K562 (cell line): ENCODE data around the gene ADAT2. TPM values are rescaled to one million over a fixed set of nuclear protein-coding genes. Genes with fewer than 3 reads are reported as not detected.

Experiments
- AFF4 ChIP-seq: sonication (generic); formaldehyde crosslinking; IDR thresholded peaks from 2 replicates; pipeline ENCODE4 v1.8.0; 2023; ENCODE audit warnings: mild to moderate bottlenecking, missing genetic modification reagents
- ARHGAP35 ChIP-seq: fragments of 450-650 bp; IDR thresholded peaks from 2 replicates; pipeline ENCODE4 v1.6.1; 2018; ENCODE audit not compliant: partially characterized antibody
- ARNT ChIP-seq, 2 experiments: fragments of 450-650 bp; IDR thresholded peaks; 2 replicates each; pipeline ENCODE4 v1.6.1; 2016; ENCODE audit warnings: mild to moderate bottlenecking in 1 of 2
- BRD4 ChIP-seq: fragments of 200-600 bp; sonication (generic); IDR thresholded peaks from 2 replicates; pipeline ENCODE4 v1.6.1; 2017; ENCODE audit warnings: inconsistent platforms
- DDX20 ChIP-seq: fragments of 450-650 bp; IDR thresholded peaks from 2 replicates; pipeline ENCODE4 v1.6.1; 2016; ENCODE audit warnings: missing genetic modification characterization, low read depth, mild to moderate bottlenecking, missing compliant biosample characterization, moderate library complexity
- GTF2B ChIP-seq: IDR thresholded peaks from 2 replicates; pipeline ENCODE4 v1.6.1; 2011; ENCODE audit not compliant: insufficient read length; ENCODE audit errors: extremely low read depth
- MEF2A ChIP-seq: IDR thresholded peaks from 2 replicates; pipeline ENCODE4 v1.6.1; 2011; ENCODE audit warnings: low read depth, mild to moderate bottlenecking, low read length, moderate library complexity; ENCODE audit not compliant: control insufficient read depth
- MEIS2 ChIP-seq: fragments of 450-650 bp; IDR thresholded peaks from 2 replicates; pipeline ENCODE4 v1.6.1; 2014; ENCODE audit warnings: mild to moderate bottlenecking; ENCODE audit not compliant: partially characterized antibody
- NKRF ChIP-seq: fragments of 450-650 bp; IDR thresholded peaks from 2 replicates; pipeline ENCODE4 v1.6.1; 2016; ENCODE audit warnings: borderline replicate concordance
- NRF1 ChIP-seq, 2 experiments: fragments of 450-650 bp; IDR thresholded peaks in 1 of 2; conservative IDR thresholded peaks in 1 of 2; 2 replicates each; pipeline ENCODE4 v1.6.1; 2014; ENCODE audit warnings: mild to moderate bottlenecking in 2 of 2
- PHF21A ChIP-seq: fragments of 450-650 bp; IDR thresholded peaks from 2 replicates; pipeline ENCODE4 v1.6.1; 2017; ENCODE audit warnings: low read depth, borderline replicate concordance
- PRMT5 ChIP-seq: sonication (generic); formaldehyde crosslinking; IDR thresholded peaks from 2 replicates; pipeline ENCODE4 v1.5.0; 2020; ENCODE audit warnings: missing genetic modification reagents
- RBM15 ChIP-seq: fragments of 200-400 bp; formaldehyde crosslinking; IDR thresholded peaks from 2 replicates; pipeline ENCODE4 v1.6.1; 2018; ENCODE audit warnings: mild to moderate bottlenecking, low read length, moderate library complexity; ENCODE audit not compliant: insufficient read depth
- RNF2 ChIP-seq: sonication (generic); IDR thresholded peaks from 2 replicates; pipeline ENCODE4 v1.6.1; 2016
- SMAD1 ChIP-seq: fragments of 150-350 bp; IDR thresholded peaks from 2 replicates; pipeline ENCODE4 v1.6.1; 2014; ENCODE audit warnings: low read length, low read depth; ENCODE audit not compliant: partially characterized antibody
- SUPT5H ChIP-seq: fragments of 450-650 bp; IDR thresholded peaks from 2 replicates; pipeline ENCODE4 v1.6.1; 2016
- XRCC5 ChIP-seq: fragments of 200-400 bp; formaldehyde crosslinking; IDR thresholded peaks from 2 replicates; pipeline ENCODE4 v1.6.1; 2017; ENCODE audit warnings: low read depth, mild to moderate bottlenecking, low read length
- ZNF263 ChIP-seq: sonication (generic); formaldehyde crosslinking; IDR thresholded peaks from 2 replicates; pipeline ENCODE4 v1.8.0; 2022; ENCODE audit warnings: mild to moderate bottlenecking, missing genetic modification reagents, borderline replicate concordance
- polyA plus RNA-seq, 8 experiments: library from polyadenylated mRNA; depleted of rRNA in 4 of 8; stranded (reverse) in 5 of 8; unstranded in 3 of 8; fragments of >200 nt; fragmentation: Nextera tagmentation in 2 of 8; fragmentation: Illumina TruSeq in 1 of 8; extraction: Ambion mirVana in 2 of 8; extraction: Trizol in 1 of 8; gene quantifications; 2 replicates each; pipeline versions ENCODE4 v1.2.1 to v1.2.3, GENCODE V29; 2011 to 2014; ENCODE audit warnings: inconsistent platforms in 1 of 8, missing spikeins in 1 of 8
- total RNA-seq, 7 experiments: library from RNA; depleted of rRNA in 6 of 7; stranded (reverse); fragments of >200 nt in 6 of 7; fragmentation: Illumina TruSeq in 2 of 7; extraction: Trizol in 2 of 7; gene quantifications; 2 replicates each; pipeline versions ENCODE4 v1.2.1 to v1.2.3, GENCODE V29; 2011 to 2021; ENCODE audit warnings: low replicate concordance in 1 of 7
- TF ChIP-seq, protein P1 (sequence below): fragments of 450-650 bp; formaldehyde crosslinking; IDR thresholded peaks from 2 replicates; pipeline ENCODE4 v1.4.0; 2022; ENCODE audit warnings: mild to moderate bottlenecking, moderate library complexity

ADAT2 gene
- total and polyA plus RNA-seq, 9 of the 15 experiments (the other 6 are each of a cell fraction or from before 2014, with no cell fraction given): 13.0 to 62.5 (median 31.7) TPM

DNA sequence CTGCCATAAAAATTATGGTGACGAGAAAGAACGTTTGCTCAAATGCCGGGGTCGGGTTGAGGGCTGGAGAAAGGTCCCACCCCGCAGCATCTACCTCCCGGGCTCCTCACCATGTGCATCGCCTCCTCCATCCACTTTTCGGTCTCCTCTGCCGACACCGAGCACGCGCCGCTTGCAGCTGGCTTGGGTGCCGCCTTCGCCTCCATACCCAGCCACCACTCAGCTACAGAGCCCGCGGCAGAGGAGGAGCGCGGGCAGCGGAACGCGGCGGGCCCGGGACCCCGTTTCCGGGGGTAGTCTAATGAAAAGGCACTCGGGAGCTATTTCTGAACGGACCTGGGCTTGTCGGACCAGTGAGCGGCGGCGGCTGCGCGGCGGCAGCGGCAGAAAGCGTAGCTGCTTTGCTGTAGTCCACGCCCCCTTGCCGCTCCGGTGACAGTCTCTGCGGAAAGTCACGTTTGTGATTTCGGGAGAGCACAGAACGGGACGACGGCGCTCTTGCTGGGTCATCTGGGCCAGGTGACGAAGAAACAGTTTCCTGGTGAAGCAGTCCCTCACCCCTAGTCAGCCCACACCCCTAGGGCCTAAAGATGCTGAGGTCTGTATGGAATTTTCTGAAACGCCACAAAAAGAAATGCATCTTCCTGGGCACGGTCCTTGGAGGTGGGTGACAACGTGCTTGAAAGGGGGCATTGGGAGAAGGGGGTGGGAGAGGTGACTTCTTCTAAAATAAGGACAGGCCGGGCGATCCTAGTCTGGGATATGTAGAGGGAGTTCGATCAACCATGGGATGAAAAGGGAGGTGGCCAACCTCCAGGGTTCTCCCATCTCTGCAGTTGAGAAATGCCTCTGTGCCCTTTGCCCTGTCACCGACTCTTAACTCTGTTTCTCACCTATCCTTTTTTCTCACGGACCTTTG lies at the start of gene ADAT2, which contains the start of gene PEX3 (continued):
- TF ChIP-seq RBM15: 0 out of 2 replicates have a peak, but pooled peaks have one; percentile 51
- TF ChIP-seq XRCC5: peak; percentile 100
- peak; percentile 93 for TF ChIP-seq SUPT5H
- TF ChIP-seq MEIS2: peak; percentile 57
- TF ChIP-seq GTF2B: peak; percentile 52
- peak; percentile 84 for TF ChIP-seq ZNF263 (CRISPR knock-in tag)
- 0 out of 2 replicates have a peak, but pooled peaks have one; percentile 60 for TF ChIP-seq BRD4
- peak; percentile 67 for TF ChIP-seq NKRF
- TF ChIP-seq NRF1 (conservative IDR thresholded peaks at IDR 0.05 in 1 of 2, IDR thresholded peaks at IDR 0.05 in 1 of 2): peak; percentile 91 to 93
- TF ChIP-seq RNF2: peak; percentile 87
- TF ChIP-seq ARHGAP35: no peak
- peak; percentile 69 for TF ChIP-seq MEF2A
- TF ChIP-seq, protein P1, sequence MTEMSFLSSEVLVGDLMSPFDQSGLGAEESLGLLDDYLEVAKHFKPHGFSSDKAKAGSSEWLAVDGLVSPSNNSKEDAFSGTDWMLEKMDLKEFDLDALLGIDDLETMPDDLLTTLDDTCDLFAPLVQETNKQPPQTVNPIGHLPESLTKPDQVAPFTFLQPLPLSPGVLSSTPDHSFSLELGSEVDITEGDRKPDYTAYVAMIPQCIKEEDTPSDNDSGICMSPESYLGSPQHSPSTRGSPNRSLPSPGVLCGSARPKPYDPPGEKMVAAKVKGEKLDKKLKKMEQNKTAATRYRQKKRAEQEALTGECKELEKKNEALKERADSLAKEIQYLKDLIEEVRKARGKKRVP (CRISPR knock-in tag): peak; percentile 15; the same call in 1 of the 2 replicates
- 0 out of 4 replicates have a peak, but pooled peaks of 1 of the 2 experiments have one; percentile 55 for TF ChIP-seq ARNT (IDR thresholded peaks at IDR 0.05)
- TF ChIP-seq AFF4 (CRISPR knock-in tag): peak; percentile 98
- peak; percentile 96 for TF ChIP-seq PHF21A
- no peak for TF ChIP-seq DDX20 (tag)
- no peak for TF ChIP-seq PRMT5
- TF ChIP-seq SMAD1: peak; percentile 44
